Body of pancreas (tissue), 4 donors: ENCODE results near the gene NOS3.

Experiments used
- POLR2A ChIP-seq, 3 donors: fragments of 450-650 bp; IDR thresholded peaks; one replicate each; pipeline ENCODE4 v1.6.1; 2016; ENCODE audit warnings: antibody characterized with exemption in 3 of 3, mild to moderate bottlenecking in 2 of 3
- TF ChIP-seq, protein P1 (sequence below), 7 experiments: fragments of 450-650 bp in 4 of 7; fragments of 200-600 bp in 3 of 7; sonication (generic) in 3 of 7; IDR thresholded peaks; one replicate each; pipeline ENCODE4 v1.5.1; 2016 to 2019; ENCODE audit warnings: antibody characterized with exemption in 7 of 7

DNA sequence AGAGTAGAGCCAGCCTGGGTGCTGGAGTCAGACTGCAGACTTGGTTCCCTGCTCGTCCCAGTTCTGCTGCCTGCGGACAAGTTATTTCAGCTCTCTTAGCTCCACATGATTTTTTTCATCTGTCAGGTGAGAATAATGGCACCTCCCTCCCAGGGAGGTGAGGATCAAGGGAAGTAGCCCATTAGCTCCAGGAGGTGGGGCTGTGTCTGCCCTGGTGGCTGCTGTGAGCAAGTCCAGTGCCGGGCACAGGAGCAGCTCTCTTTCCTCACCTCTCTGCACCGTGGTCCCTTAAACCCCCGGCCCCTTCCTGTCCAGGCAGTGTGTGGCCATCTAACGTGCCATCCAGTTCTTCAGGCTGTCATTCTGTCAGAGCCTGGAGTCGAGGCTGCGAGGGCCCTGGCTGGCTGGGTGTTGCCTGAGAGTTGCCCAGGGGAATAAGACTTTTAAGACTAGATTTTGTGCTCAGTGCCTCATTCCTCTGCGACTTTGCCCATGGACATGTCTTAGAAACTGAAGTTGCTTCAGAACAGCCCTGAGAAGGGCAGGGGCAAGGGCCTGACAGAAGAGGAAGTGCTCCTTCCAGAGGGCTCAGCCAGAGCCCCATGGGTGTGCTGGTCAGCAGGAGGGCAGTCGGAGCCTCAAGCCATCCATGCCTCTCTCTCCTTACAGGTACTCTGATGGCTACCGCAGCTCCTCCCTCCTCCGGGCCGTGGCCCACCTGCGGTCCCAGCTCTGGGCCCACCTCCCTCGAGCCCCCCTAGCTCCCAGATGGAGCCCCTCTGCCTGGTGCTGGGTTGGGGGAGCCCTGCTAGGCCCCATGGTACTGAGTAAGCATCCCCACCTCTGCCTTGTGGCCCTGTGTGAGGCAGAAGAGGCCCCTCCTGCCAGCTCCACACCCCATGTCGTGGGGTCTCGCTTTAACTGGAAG, 42.4 kb downstream of the NOS3 start:
- TF ChIP-seq, protein P1, sequence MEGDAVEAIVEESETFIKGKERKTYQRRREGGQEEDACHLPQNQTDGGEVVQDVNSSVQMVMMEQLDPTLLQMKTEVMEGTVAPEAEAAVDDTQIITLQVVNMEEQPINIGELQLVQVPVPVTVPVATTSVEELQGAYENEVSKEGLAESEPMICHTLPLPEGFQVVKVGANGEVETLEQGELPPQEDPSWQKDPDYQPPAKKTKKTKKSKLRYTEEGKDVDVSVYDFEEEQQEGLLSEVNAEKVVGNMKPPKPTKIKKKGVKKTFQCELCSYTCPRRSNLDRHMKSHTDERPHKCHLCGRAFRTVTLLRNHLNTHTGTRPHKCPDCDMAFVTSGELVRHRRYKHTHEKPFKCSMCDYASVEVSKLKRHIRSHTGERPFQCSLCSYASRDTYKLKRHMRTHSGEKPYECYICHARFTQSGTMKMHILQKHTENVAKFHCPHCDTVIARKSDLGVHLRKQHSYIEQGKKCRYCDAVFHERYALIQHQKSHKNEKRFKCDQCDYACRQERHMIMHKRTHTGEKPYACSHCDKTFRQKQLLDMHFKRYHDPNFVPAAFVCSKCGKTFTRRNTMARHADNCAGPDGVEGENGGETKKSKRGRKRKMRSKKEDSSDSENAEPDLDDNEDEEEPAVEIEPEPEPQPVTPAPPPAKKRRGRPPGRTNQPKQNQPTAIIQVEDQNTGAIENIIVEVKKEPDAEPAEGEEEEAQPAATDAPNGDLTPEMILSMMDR (IDR thresholded peaks at IDR 0.05), result no peak
- TF ChIP-seq POLR2A (IDR thresholded peaks at IDR 0.05), result no peak
